MG63 (cell line): Measurements from ENCODE around the gene CD209. TPM values are rescaled to one million over a fixed set of nuclear protein-coding genes. Genes with fewer than 3 reads are reported as not detected.
"Not testable (repeated sequence)": the region's sequence is repeated elsewhere in the genome, so short reads cannot be mapped to it uniquely, and the experiment has no call there.

Experiments
- DNase-seq: peaks from one replicate; pipeline ENCODE4 v3.0.0-alpha.2; 2020
- H3K27me3 ChIP-seq: fragments of 250-450 bp; sonication (Bioruptor Pico); 2 replicates; pipeline ENCODE4 v1.5.1; 2020; ENCODE audit warnings: mild to moderate bottlenecking, moderate library complexity
- H3K36me3 ChIP-seq: fragments of 250-450 bp; sonication (Bioruptor Pico); 2 replicates; pipeline ENCODE4 v1.5.1; 2020; ENCODE audit warnings: mild to moderate bottlenecking, moderate library complexity
- H3K4me3 ChIP-seq: fragments of 250-450 bp; sonication (Bioruptor Pico); 2 replicates; pipeline ENCODE4 v1.5.1; 2020; ENCODE audit warnings: mild to moderate bottlenecking, moderate library complexity
- H3K9me3 ChIP-seq: fragments of 250-450 bp; sonication (Bioruptor Pico); 2 replicates; pipeline ENCODE4 v1.5.1; 2020; ENCODE audit warnings: mild to moderate bottlenecking, moderate library complexity
- total RNA-seq: library from RNA; depleted of rRNA; stranded (reverse); fragments of >200 nt; shearing (Covaris generic); gene quantifications from 2 replicates; pipeline ENCODE4 v1.2.3, GENCODE V29; 2014; ENCODE audit warnings: low replicate concordance

The CD209 gene
- total RNA-seq, 1 experiment from 2014 or later = not detected

GRCh38 chr19:7746306-7746705 lies 1.0 kb downstream of the CD209 start:
- DNase-seq, H3K4me3 ChIP-seq, H3K36me3 ChIP-seq, H3K9me3 ChIP-seq: not testable (repeated sequence)
- peaks cover 50% of the 10 kb centered on the region for H3K27me3 ChIP-seq

- H3K36me3 ChIP-seq = no peaks in the 10 kb centered on the region
- peaks cover 4% of the 10 kb centered on the region; the same call in 1 of the 2 replicates for H3K9me3 ChIP-seq
- H3K27me3 ChIP-seq = peaks cover 54% of the 10 kb centered on the region
- H3K4me3 ChIP-seq = no peak overlapping the region
- DNase-seq = no peak
These were observed 2.3 kb downstream of the CD209 start for GRCh38 chr19:7744871-7745650.

- Histone ChIP-seq H3K9me3 (peaks cover 4% of the 10 kb centered on the region; the same call in 1 of the 2 replicates), H3K27me3 (peaks cover 61% of the 10 kb centered on the region), H3K4me3 (no peak overlapping the region), H3K36me3 (no peaks in the 10 kb centered on the region)
- no peak for DNase-seq
These were observed 3.0 kb downstream of the CD209 start for GRCh38 chr19:7744199-7744786.

GRCh38 chr19:7743425-7743841 lies 3.9 kb downstream of the CD209 start:
- Histone ChIP-seq H3K9me3 (peaks cover 4% of the 10 kb centered on the region; the same call in 1 of the 2 replicates), H3K36me3 (no peaks in the 10 kb centered on the region), H3K27me3 (peaks cover 59% of the 10 kb centered on the region), H3K4me3 (no peak overlapping the region)
- no peak for DNase-seq

- H3K36me3 ChIP-seq = no peaks in the 10 kb centered on the region
- DNase-seq = no peak
- peaks cover 4% of the 10 kb centered on the region; the same call in 1 of the 2 replicates for H3K9me3 ChIP-seq
- peaks cover 62% of the 10 kb centered on the region for H3K27me3 ChIP-seq
- H3K4me3 ChIP-seq = no peak overlapping the region
These were observed 4.3 kb downstream of the CD209 start for GRCh38 chr19:7742991-7743390.

GRCh38 chr19:7742575-7742974 lies 4.8 kb downstream of the CD209 start:
- Histone ChIP-seq H3K4me3 (no peak overlapping the region), H3K36me3 (no peaks in the 10 kb centered on the region), H3K27me3 (peaks cover 65% of the 10 kb centered on the region), H3K9me3 (peaks cover 4% of the 10 kb centered on the region; the same call in 1 of the 2 replicates)
- no peak for DNase-seq

GRCh38 chr19:7740682-7741054 lies 6.7 kb downstream of the CD209 start:
- Histone ChIP-seq H3K9me3 (peaks cover 4% of the 10 kb centered on the region; the same call in 1 of the 2 replicates), H3K36me3 (no peaks in the 10 kb centered on the region), H3K27me3 (peaks cover 76% of the 10 kb centered on the region), H3K4me3 (no peak overlapping the region)
- no peak for DNase-seq

GRCh38 chr19:7739801-7740681 lies 7.3 kb downstream of the CD209 start:
- H3K36me3 ChIP-seq = no peaks in the 10 kb centered on the region
- DNase-seq = no peak

GRCh38 chr19:7739211-7739755 lies 8.1 kb downstream of the CD209 start:
- Histone ChIP-seq H3K9me3 (peaks cover 4% of the 10 kb centered on the region; the same call in 1 of the 2 replicates), H3K4me3 (no peak overlapping the region), H3K27me3 (peaks cover 79% of the 10 kb centered on the region), H3K36me3 (no peaks in the 10 kb centered on the region)
- no peak for DNase-seq

More at GRCh38 chr19:7739801-7740681, 7.3 kb downstream of the CD209 start:
- Histone ChIP-seq H3K9me3 (peaks cover 4% of the 10 kb centered on the region; the same call in 1 of the 2 replicates), H3K27me3 (peaks cover 79% of the 10 kb centered on the region), H3K4me3 (no peak overlapping the region)

- Histone ChIP-seq H3K4me3 (no peak overlapping the region), H3K27me3 (peaks cover 78% of the 10 kb centered on the region), H3K9me3 (peaks cover 4% of the 10 kb centered on the region; the same call in 1 of the 2 replicates), H3K36me3 (no peaks in the 10 kb centered on the region)
- no peak for DNase-seq
These were observed 9.3 kb downstream of the CD209 start for GRCh38 chr19:7738023-7738422.

GRCh38 chr19:7737215-7737614 lies 10.1 kb downstream of the CD209 start:
- Histone ChIP-seq H3K27me3 (peaks cover 77% of the 10 kb centered on the region), H3K9me3 (peaks cover 4% of the 10 kb centered on the region; the same call in 1 of the 2 replicates), H3K36me3 (no peaks in the 10 kb centered on the region), H3K4me3 (no peak overlapping the region)
- no peak for DNase-seq

GRCh38 chr19:7736148-7736547 lies 11.2 kb downstream of the CD209 start:
- Histone ChIP-seq H3K9me3 (peaks cover 4% of the 10 kb centered on the region; the same call in 1 of the 2 replicates), H3K4me3 (no peak overlapping the region)

GRCh38 chr19:7734220-7735203 lies 12.8 kb downstream of the CD209 start:
- no peaks in the 10 kb centered on the region for H3K36me3 ChIP-seq
- no peak for DNase-seq
- H3K4me3 ChIP-seq = no peak overlapping the region
- peaks cover 77% of the 10 kb centered on the region for H3K27me3 ChIP-seq
- no peaks in the 10 kb centered on the region for H3K9me3 ChIP-seq

More at GRCh38 chr19:7736148-7736547, 11.2 kb downstream of the CD209 start:
- no peaks in the 10 kb centered on the region for H3K36me3 ChIP-seq
- no peak for DNase-seq
- H3K27me3 ChIP-seq = peaks cover 77% of the 10 kb centered on the region

- Histone ChIP-seq H3K27me3 (peaks cover 83% of the 10 kb centered on the region), H3K9me3 (no peaks in the 10 kb centered on the region), H3K36me3 (no peaks in the 10 kb centered on the region), H3K4me3 (no peak overlapping the region)
- DNase-seq = no peak
These were observed 14.0 kb downstream of the CD209 start for GRCh38 chr19:7733376-7733775.

GRCh38 chr19:7732045-7732444 lies 15.3 kb downstream of the CD209 start, which contains the start of gene CLEC4G:
CLEC4G (minus strand) TSS chr19:7732110; CDS start chr19:7732102, 8 bp downstream.
- DNase-seq = no peak
- Histone ChIP-seq H3K36me3 (no peaks in the 10 kb centered on the region), H3K27me3 (peaks cover 86% of the 10 kb centered on the region), H3K9me3 (no peaks in the 10 kb centered on the region; the same call in 1 of the 2 replicates), H3K4me3 (no peak within 1 kb of the TSS)
